GM18868 (cell line): ENCODE results near the gene CARF.
"Not testable (repeated sequence)": the region's sequence is repeated elsewhere in the genome, so short reads cannot be mapped to it uniquely, and the experiment has no call there.

Experiments
- ATAC-seq: cut with Tn5 transposase; IDR thresholded peaks from one replicate; pipeline ENCODE4 v1.9.1; 2021; ENCODE audit warnings: mild to moderate bottlenecking, moderate library complexity; ENCODE audit not compliant: unreplicated experiment

Gene CARF, protein sequence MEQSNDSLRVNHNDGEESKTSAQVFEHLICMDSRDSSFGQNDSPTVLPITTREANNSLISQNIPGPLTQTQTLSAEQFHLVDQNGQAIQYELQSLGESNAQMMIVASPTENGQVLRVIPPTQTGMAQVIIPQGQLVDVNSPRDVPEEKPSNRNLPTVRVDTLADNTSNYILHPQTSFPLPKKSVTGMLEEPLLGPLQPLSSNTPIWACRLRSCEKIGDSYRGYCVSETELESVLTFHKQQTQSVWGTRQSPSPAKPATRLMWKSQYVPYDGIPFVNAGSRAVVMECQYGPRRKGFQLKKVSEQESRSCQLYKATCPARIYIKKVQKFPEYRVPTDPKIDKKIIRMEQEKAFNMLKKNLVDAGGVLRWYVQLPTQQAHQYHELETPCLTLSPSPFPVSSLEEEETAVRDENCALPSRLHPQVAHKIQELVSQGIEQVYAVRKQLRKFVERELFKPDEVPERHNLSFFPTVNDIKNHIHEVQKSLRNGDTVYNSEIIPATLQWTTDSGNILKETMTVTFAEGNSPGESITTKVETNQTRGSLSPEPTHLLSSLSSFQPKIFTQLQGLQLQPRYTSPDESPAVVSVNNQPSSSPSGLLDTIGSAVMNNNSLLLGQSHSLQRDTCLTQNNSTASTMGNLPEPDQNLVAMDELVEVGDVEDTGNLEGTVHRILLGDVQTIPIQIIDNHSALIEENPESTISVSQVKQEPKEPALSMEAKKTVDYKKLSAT

DNA sequence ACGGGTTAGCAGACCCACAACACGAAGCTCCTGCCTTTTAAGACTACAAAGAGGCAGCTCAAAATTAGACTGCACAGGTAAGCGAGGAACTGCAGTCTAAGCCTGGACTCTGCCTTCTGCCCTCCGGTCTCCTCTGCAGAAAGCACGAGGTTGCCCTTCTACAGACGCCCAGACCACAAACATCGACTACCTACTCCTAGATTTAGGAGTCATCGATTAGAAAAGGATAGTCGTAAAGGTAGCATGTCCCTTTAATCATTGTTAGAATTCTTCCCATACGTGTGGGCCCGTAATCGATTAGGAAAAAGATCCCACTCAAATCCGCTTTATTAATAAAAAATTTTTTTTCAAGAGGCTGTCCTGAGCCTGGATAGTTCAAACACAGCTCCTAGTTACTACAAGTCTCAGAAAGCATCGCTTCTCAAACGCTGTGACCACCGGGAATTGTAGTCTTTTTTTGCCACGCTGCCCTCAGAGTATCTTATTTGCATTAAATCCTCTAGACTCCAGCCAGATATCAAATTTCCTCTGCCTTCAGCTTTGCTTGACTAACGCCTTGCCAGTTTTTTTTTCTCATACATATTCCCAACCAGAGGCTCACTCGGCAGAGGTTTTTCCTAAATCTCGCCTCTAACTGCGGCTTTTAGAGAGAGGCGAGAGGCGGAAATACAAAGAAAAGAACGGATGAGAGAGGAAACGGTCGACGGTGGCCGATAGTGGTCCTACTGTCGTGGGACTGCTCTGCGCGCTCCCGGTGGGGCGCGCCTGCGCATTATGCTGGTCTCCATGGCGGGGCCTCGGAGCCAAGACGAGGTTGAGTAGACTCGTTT is at the start of gene CARF, which contains the start of gene WDR12:
TSS of gene CARF (plus strand) at position 764 of the 830 bp plus-strand sequence. CDS start 29,628 bp downstream, outside the sequence.
TSS of gene WDR12 (minus strand) at position 162 of the 830 bp plus-strand sequence. CDS start 197 bp downstream, outside the sequence.
- ATAC-seq, result peak; percentile 79

DNA sequence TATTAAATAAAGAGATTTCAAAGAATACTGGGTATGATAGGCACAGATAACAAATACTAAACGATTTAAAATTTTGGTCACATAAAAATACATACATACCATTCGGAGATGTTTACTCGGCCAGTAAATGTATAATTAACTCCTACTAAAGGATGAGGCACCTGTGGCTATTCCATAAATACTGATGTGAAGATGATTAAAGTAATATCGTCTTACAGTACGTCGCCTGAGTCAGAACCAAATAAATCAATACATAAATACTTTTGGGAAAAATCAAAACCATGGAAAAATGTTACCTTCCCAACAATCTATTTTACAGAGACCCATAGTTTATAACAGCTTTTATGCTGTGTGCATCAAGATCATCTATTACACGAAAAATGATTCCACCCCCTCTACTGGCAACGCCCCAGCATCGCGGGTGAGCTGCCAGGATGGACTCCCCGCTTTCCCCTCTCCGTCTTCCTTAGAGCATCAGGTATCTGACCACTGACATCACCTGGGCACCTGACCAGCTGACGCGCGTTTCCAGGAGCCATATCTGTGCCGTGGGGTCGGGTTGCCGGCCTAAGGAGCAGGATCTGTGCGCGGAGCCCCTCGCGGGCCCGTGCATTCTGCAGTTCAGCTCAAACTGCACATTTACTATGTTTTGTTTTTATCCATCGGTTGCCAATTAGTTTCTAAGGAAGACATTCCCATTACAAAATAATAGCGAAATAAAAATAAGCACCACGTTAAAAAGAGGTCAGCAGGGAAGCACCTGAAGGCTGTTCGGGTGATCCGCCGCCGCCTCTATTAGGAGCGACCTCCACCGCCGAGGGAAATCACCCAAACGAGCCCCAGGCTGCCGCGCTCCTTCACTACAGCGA is 41.4 kb upstream of the CARF start:
- ATAC-seq, result peak; percentile 77

DNA sequence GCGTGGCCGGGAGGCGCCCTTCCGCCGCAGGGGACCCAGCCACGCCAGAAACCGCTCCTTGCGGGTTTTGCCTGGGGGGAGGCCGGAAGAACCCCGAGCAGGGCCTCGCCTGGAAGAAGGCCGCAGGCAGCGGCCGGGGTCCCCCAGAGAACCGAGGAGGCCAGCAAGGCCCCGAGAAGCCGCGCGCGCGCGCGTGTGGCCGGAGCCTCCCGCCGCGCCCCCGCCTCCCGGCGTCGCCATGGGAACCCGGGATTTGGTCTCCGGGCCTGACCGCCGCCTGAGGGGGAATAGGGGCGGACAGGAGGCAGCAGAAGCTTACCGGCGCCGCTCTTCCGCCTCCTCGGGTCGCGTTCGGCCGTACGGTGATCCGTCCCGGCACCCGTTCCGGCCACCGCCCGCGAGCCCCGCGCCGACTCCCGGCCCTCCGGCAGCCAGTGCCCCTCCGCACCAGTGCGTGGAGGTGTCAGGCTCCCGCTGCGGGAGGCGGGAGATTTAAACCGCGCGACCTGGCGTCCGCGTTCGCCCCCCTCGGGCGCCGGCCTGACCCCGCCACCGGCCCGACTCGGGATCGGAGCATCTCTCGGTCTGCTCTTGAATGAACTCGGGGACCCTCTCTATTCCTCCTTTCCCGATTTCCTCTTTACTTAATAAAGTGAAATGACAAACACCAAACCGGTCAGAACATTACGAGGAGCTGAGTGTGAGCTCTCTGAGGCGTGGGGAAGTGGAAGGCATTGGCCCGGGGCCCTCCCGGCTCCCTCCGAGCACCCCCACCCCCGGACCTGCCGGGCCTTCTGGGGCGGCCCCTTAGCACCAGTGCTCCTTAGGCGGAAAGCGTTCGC is 40.6 kb upstream of the CARF start, which contains the start of gene ICA1L:
TSS of gene ICA1L (minus strand) at position 467 of the 842 bp plus-strand sequence. CDS start 42,757 bp downstream, outside the sequence.
- ATAC-seq, result peak; percentile 54

DNA sequence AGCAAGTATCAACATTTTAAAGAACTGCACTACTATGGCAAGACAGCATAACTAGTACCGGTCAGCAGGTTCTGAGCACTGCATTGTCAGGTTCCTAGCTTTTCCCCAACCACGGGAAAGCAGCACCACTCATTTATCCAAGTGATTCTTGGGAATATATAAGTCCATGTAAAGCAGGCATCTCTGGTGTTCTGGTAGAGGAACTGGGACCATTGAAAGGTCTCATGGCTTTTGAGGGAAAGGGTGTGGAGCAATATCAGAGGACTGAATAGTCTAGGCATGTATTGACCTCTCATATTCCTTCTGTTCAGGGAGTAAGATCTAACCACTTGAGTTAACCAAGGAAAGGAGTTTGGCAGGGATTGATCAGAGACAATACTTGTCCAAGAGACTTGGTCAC is 34.4 kb upstream of the CARF start:
- no peak for ATAC-seq

DNA sequence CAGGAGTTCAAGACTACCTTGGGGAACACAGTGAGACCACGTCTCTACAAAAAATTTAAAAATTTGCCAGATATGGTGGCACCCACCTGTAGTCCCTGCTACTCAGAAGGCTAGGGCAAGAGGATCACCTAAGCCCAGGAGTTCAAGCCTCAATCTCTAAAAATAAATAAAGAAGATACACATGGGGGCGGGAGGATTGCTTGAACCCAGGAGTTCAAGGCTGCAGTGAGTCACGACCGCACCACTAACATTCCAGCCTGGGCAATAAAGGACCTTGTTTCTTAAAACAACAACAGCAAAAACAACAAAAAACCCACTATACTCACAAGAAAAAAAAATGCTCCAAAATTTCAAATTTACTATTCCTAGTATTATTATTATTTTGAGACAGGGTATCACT is 30.5 kb upstream of the CARF start:
- ATAC-seq, result no peak

DNA sequence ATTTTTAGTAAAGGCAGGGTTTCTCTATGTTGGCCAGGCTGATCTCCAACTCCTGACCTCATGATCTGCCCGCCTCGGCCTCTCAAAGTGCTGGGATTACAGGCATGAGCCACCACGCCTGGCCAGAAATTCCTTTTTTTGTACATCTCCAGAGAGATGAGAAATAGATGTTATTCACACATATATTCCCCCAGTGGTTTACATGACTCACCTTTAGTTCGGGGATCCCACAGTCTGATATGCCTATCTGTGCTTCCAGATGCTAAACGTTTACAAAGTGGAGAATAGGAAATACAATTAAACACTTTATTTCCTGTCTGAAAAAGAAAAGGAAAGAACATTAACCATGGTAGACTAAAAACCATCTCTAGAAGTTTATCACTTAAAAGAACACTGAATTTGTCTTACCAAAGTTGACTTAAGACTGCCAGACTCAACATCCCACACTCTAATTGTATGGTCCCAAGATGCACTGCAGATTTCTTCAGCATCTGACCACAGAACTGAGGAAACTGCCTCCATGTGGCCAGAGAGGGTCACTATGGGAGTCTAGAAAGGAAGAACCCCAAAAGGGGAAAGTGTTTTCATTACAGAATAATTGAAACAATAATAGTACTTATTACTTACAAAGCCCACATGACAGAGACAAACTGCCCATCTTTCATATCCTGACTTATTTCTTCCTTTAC is 27.9 kb upstream of the CARF start:
- ATAC-seq, result no peak

DNA sequence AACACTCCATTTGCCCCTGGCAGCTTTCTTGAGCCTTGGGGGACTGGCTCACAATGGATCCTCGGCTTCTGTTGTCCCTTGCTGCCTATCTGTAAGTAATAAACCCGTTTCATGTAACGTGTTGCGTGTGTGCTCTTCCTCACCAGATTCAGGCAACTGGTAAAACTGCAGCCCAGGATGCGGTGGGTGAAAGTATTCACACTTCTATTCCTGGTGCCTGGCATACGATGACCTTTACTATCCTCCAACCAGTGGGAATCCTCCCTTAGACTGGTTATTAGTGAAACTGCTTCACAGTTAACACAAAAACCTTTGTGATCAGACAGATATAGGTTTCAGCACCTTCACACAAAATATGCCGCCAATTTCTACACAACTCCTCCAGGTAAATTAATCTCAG is 26.9 kb upstream of the CARF start:
- no peak for ATAC-seq

DNA sequence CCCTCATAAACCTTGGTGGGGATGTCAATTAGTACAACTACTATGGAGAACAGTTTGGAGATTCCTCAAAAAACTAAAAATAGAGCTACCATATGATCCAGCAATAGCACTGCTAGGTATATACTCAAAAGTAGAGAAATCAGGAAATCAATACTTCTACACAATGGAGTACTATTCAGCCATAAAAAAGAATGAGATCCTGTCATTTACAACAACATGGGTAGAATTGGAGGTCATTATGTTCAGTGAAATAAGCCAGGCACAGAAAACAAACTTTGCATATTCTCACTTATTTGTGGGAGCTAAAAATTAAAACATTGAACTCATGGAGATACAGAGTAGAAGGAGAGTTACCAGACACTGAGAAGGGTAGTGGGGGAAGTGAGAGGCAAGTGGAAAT is 6.6 kb upstream of the CARF start:
- ATAC-seq, result not testable (repeated sequence)

DNA sequence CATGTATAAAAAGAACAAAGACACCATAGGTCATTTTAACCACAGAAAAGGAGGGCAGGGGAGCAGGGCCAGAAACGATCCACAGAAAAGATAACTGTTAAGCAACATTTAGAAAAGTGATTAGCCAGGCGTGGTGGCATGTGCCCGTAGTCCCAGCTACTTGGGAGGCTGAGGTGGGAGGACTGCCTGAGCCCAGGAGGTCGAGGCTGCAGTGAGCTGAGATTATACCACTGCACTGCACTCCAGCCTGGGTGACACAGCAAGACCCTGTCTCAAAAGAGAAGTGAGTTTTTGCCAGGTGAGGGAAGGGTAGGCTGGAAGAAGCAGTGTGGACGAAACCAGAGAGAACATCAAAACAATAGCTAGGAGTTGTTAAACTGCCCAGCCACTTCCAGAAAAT is 3.9 kb upstream of the CARF start:
- no peak for ATAC-seq

DNA sequence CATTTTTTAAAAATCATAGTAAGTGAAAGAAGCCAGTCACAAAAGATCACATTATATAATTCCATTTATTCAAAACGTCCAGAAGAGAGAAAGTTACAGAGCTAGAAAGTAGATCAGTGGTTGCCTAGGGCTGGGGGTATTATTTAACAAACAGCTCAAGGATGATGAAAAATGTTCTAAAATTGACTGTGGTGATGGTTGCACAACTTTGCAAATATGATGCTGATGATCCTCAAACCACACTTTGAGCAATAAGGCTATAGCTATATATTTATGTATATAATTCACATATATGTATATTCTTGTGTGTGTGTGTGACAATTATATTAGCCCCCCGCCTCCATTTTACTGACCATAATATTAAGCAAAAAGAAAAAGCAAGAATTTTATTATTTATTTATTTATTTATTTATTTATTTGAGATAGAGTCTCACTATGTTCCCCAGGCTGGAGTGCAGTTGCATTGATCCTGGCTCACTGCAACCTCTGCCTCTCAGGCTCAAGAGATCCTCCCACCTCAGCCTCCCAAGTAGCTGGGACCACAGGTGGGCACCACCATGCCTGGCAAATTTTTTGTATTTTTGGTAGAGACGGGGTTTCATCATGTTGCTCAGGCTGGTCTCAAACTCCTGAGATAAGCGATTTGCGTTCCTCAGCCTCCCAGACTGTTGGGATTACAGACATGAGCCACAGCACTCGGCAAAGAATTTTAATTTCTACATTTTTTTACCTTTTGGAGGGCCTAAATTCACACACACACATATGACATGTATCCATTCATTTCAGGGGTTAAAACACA is 2.5 kb upstream of the CARF start:
- ATAC-seq, result no peak

DNA sequence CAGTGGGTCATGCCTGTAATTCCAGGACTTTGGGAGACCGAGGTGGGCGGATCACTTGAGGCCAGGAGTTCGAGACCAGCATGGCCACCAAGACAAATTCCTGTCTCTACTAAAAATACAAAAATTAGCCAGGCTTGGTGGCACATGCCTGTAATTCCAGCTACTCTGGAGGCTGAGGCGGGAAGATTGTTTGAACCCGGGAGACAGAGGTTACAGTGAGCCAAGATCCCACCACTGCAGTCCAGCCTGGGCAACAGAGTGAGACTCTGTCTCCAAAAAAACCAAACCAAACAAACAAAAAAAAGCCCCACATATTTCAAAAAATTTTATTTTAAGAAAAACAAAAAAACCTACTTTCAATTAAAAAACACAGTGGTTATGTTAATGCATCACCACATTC is 1.8 kb upstream of the CARF start:
- ATAC-seq, result not testable (repeated sequence)

DNA sequence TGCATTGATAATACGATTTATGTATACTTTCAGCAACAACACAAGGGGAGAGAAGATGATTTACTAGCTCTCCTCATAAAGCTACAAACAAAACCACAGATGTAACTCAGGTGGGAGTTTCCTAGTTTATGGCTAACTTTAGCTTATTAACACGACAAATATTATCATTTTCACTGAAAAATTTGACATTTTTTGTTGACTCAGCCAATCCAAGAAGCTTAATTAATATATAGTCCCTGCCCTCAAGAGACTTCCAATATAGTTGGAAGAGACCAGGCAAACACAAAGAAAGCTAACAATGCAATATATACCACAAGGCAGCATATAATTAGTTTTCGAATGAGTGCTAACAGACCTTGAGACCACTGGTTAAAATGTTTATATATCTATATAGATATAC is 1.4 kb upstream of the CARF start:
- ATAC-seq, result no peak

DNA sequence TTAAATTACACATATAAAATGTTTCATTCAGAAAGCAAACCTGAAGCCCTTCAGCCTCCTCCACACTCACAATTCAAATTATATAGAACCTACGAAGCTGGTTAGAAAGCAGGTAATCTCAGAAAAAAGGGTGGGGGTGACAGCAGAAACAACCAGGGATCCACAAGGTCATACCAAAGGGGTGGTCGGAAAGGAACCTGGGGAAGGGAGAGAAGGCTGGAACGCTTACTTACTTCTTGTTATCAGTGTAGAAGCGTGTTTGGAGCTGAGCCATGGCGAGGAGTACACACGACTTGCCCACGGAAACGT is 918 bp upstream of the CARF start:
- peak; percentile 12 for ATAC-seq

DNA sequence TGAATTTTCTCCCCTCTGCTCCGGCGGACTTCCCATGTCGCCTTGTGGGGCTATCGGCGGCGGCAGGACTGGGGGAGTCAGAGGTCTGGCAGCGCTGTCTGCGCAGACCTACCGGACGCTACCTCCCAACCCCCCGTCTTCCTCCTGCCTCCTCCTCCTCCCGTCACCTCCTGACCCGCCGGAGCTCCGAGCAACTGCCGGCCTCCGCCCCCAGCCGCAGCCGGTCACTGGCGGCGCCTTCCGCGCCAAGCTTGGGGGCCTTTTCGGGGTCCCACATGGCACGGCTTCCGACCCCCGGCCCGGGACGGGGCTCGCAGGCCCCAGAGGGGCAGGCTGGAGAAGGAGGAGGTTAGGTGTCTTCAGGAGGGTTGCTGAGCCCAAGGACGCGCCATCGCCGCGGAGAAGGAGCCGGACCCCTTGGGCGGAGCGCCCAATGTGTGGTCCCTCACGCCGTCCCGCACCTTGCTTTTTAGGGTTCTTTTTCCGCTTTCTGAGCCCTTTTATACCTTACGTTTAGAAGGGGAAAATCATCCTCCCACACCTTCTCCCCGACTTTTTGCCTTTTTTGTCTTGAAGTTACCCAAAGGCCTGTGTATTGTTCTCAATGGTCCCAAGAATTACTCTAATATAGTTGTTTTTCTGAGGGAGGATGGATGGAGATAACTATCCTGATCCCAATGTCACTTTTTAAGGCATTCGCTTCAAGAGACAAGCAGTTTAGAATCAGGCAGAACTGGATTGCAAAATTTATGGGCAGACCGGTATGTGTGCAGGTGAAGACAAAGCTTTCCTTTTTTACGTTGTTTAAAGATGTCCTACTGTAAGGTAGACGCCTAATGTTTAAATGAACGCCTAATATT is 497 bp downstream of the CARF start:
- ATAC-seq, result peak; percentile 50

DNA sequence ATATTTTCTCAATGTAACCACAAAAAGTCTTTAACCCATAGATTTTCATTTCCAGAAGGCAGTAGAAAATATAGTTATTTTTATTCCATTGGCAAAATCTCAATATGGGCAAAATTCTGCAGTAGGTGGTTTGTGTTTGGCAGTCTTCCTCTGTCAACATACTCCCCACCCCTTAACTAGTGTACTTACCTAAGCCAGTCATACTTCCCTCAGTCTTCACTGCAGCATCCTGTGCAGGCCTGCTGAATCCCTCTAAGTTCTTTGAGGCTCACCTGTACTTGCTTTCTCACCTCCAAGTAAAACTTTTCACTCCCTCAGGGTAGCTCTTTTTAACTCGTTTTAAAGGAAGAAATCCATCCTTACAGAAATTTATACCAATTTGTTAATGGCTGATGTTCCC is 6.8 kb downstream of the CARF start:
- no peak for ATAC-seq

DNA sequence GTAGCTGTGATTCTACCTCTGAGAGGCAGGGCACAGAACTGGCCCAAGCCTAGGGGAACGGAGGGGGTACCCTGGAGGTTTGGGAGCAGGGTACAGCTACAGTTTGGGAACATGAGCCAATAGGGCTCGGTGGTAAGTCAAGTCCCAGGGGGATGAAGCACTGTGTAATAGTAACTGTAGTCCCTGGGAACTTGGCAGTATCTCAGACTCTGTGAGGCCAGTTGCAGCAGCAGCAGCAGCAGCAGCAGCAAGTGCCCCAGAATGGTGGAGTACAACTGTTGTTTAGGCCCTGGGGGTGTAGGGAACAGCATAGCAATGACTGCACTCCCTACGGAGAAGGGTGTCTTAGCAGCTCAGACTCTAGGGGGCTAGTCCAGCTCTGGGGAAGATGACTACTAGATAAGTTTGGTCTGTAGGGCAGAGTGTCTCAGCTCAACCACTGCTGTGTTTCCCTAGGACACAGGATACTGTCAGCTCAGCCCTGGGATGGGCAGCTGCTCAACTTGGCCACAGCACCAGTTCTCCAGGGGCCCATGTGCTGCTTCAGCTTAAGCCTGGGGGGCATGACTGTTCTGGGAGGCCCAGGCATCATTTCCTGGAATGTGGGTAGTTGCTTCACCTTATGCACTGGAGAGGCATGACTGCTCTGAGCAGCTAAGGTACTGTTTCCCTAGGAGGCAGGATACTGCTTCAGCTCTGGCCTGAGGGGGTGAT is 20.5 kb downstream of the CARF start:
- no peak for ATAC-seq

DNA sequence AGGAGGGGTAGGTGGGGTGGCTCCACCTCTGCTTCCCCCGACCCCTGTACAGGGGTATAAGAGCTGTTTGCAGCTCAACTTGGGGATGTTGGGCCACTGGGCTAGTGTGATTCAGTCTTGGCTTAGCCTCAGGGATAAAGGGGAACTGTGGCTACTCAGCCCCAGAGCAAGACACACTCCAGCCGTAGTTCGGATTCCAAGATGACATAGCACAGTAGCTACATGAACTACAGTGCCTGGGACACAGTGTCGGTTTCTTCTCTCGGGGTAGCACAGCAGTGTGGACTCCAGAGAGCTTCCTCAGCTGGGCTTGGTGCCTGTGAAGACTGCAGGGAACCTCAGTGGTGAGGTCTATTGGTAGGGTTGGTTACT is 21.1 kb downstream of the CARF start:
- ATAC-seq, result no peak
